22Rv1 (cell line): Measurements from ENCODE around the gene FIZ1.

ENCODE experiments used
- H3K27ac ChIP-seq: fragments of 450-650 bp; 2 replicates; pipeline ENCODE4 v1.5.1; 2017
- ZFX ChIP-seq: fragments of 450-650 bp; IDR thresholded peaks from 2 replicates; pipeline ENCODE4 v1.6.1; 2017; ENCODE audit warnings: antibody characterized with exemption, borderline replicate concordance
- TF ChIP-seq, protein P1 (sequence below): fragments of 450-650 bp; IDR thresholded peaks from 2 replicates; pipeline ENCODE4 v1.5.1; 2017; ENCODE audit warnings: mild to moderate bottlenecking

The FIZ1 gene

DNA sequence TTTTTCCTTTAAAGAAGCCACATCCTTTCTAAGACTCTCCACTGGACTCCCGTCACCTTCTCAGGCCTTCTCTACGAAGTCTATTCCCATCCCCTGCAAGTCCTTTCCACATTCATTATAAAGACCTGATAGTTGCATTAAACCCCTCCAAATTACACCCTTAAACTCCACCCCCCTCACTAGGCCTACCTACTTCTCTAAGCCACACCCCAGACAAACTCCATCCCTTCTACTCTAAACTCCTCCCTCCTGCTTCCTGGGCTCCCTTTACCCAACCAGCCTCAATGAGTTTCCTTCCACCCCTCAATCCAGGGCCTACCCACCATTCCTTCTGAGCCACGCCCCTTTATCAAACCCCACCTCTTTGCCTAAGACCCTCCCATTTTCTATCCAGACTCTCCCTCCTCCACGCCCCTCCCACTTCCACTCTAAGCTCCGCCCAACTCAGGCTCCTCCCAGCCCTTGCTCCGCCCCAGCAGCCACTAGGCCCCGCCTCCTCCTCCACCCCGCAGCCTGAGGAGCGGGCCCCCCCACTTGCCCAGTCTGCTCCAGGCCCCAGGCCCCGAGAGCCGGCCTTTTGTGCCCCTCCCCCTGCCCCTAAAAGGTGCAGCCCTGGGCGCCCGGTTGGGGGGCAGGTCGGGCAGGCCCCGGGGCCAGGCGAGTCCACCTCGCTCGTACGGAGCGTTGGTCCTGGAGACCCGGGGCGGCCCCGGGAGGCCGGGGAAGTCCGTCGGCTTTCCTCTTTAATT is 424 bp downstream of the FIZ1 start:
- no peak for TF ChIP-seq ZFX
- TF ChIP-seq, protein P1, sequence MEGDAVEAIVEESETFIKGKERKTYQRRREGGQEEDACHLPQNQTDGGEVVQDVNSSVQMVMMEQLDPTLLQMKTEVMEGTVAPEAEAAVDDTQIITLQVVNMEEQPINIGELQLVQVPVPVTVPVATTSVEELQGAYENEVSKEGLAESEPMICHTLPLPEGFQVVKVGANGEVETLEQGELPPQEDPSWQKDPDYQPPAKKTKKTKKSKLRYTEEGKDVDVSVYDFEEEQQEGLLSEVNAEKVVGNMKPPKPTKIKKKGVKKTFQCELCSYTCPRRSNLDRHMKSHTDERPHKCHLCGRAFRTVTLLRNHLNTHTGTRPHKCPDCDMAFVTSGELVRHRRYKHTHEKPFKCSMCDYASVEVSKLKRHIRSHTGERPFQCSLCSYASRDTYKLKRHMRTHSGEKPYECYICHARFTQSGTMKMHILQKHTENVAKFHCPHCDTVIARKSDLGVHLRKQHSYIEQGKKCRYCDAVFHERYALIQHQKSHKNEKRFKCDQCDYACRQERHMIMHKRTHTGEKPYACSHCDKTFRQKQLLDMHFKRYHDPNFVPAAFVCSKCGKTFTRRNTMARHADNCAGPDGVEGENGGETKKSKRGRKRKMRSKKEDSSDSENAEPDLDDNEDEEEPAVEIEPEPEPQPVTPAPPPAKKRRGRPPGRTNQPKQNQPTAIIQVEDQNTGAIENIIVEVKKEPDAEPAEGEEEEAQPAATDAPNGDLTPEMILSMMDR, result no peak
- peak overlapping the region; percentile 98 for H3K27ac ChIP-seq

DNA sequence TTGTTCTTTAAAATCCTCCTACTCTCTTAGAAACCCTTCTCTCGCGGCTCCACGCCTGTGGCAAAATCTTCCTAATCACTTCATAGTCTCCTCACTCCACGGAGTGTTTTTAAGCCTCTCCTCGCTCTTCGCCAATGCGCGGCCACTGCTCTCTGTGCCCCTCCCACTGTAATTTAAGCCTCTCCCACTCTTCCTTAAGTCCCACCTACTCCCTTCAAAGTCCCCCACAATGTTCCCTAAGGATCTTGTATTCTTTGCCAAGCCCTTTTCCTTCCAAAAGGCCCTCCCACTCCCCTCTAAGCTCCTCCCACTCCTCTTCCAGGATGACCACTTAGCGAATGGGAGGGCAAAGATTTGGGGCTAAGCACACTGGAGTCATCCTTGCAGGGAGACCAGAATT is 1.3 kb downstream of the FIZ1 start:
- peak overlapping the region; percentile 98 for H3K27ac ChIP-seq
- no peak for TF ChIP-seq ZFX
- TF ChIP-seq, protein P1, result no peak

DNA sequence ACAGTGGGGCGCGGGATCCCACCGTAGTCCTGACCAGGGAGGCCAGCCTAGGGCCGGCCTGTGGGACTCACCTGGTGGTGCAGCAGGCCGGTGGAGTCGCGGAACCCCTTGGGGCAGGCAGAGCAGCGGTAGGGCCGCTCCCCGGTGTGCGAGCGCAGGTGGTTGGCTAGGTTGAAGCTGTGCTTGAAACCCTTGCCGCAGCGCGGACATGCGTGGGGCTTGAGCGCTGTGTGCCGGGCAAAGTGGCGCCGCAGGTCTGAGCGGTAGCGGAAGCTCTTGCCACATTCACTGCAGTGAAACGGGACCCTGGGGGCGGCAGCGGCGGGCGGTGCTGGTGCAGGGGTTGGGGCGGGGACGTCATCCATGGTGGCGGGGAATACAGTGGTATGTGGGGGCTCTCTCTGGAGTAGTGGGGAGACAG is 1.8 kb downstream of the FIZ1 start:
- TF ChIP-seq ZFX, result no peak
- TF ChIP-seq, protein P1, result no peak
- H3K27ac ChIP-seq, result no peak overlapping the region

DNA sequence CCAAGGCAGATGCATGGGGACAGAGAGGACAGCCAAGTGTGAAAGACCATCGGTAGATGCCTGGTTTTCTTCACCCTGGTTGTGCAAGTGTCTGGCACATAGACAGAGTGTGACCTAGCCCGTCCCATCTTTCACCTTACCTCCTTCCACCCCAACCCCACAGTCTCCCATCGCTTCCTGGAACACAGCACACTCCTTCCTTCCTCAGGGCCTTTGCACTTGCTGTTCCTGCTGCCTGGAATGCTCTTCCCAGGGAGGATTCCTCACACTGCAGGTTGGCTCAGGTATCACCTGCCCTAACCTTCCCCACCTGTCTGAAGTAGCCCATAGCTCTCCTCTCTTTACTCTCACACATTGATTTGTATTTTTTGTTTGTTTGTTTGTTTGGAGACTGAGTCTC is 3.0 kb downstream of the FIZ1 start:
- TF ChIP-seq ZFX, result no peak
- TF ChIP-seq, protein P1, result no peak
- no peak overlapping the region for H3K27ac ChIP-seq

DNA sequence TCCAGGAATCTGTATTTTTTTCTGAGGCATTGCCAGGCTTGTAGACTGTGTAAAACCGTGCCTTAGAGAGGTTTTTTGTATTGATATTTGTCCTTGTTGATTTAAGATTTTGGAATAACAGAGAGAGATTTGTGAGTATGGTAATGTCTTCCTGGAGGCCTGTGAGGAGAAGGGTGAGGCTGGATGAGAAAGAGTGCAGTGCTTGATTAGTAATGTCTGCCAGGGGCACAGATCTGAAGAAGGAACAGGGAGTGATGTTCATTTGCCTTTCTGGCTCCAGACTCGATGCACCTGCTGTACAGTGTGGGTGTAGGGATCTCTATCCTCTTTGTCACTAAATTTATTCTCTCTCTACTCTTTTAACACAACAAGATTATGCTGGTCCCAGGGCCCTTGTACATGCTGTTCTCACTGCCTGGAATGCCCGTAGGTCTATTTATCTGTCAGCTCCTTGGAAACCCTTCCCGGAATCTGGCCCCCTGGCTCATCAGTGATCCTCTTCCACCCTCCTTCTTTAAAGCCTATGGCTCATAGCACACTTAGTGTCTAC is 4.2 kb downstream of the FIZ1 start:
- H3K27ac ChIP-seq, result no peak overlapping the region
- TF ChIP-seq, protein P1, result no peak
- no peak for TF ChIP-seq ZFX

DNA sequence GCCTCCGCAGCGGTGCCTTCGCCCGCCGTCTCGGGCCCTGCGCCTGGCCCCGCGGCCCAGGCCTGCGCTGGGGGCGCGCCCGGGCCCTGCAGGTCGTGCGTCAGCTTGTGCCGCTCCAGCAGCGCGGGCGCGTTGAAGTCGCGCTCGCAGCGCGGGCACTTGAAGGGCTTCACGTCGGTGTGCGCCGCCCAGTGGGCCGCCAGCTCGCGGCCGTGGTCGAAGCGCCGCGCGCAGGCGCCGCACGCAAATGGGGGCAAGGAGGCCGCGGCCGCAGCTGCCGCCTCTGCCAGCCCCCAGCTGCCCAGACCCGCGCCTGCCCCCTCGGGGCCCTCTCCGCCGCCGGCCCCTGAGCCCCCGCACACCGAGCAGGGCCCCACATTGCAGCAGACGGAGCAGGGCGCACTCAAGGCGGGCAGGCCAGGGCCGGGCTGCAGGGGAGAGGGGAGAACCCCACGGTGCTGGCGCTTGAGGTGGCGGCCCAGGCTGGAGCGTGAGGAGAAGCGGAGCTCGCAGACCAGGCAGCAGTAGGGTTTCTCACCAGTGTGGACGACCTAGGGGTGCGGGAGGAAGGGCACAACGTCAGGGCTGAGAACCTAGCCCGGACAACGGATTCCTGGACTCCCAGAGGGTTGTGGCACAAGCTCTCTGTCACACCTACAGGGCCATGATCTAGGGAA is 6.1 kb downstream of the FIZ1 start:
- no peak for TF ChIP-seq ZFX
- TF ChIP-seq, protein P1, result no peak

DNA sequence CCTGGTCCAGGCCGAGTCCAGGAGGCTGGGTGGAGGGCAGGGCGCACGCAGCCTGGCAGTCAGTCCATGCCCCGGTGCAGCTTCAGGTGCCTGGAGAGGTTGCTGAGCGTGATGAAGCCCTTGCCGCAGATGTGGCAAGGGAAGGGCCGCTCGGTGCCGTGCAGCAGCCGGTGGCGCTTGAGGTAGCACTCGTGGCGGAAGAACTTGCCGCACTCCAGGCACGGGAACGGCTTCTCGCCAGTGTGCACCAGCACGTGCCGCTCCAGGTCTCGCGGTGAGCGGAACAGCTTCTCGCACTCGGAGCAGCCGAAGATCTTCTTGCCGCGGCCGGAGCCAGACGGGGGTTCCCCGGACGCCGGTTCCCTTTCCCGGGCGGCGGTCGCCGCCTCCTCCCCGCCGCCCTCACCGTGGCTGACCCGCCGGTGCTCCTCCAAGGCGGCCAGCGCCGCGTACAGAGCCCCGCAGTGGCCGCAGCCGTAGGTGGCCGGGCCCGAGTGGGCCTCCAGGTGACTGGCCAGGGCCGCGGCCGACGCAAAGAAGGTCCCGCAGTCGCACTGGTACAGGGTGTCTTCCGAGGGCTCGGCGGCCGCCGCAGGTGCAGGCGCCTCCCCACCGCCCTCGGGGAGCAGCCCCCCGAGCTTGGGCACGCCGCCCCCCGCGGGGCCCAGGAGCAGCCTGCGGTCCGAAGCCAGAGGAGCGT is 6.8 kb downstream of the FIZ1 start:
- TF ChIP-seq, protein P1, result no peak
- no peak for TF ChIP-seq ZFX
- H3K27ac ChIP-seq, result no peak overlapping the region

More for the DNA sequence above, 6.1 kb downstream of the FIZ1 start:
- no peak overlapping the region for H3K27ac ChIP-seq
